ENCODE results near the gene ACOT7. TPM values are rescaled to one million over a fixed set of nuclear protein-coding genes. Genes with fewer than 3 reads are reported as not detected.

The ACOT7 gene
- total and polyA plus RNA-seq, 2 of the 13 experiments (the other 11 are each of a cell fraction or from before 2014, with no cell fraction given): 33.0 to 55.8 TPM

GRCh38 chr1:6321205-6321604, 72.4 kb downstream of the ACOT7 start:
- H3K27ac ChIP-seq (ENCODE audit: extremely low read length, insufficient read depth, low read length): no peak overlapping the region
- 97% methylated on average over 8 of the region's 8 CpGs for WGBS (ENCODE audit: low lambda C conversion rate)
- H3K9me3 ChIP-seq (ENCODE audit: low read length): no peaks in the 10 kb centered on the region
- ChIA-PET POLR2A (no interaction called here), CTCF (ENCODE audit: low intra/inter-chr PET ratio, low total read pairs) (no interaction called here)
- FAIRE-seq (no peak), ATAC-seq (no peak), DNase-seq (ENCODE audit: low spot score) (no peak)
- no peak overlapping the region for H2AFZ ChIP-seq (ENCODE audit: low read length)
- H3K36me3 ChIP-seq (replicated peaks in 1 of 2; ENCODE audit: control insufficient read depth in 1 of 2, insufficient read depth in 2 of 2, low read length in 2 of 2): peaks cover 13 to 37% of the 10 kb centered on the region in 2 experiments; a peak in 4 of 5 replicates
- BruUV-seq (replicated peaks): no TSS peak
- TF ChIP-seq RNF2 (conservative IDR thresholded peaks at IDR 0.05; ENCODE audit: low read depth) (no peak), NFKB2 (CRISPR knock-in tag; IDR thresholded peaks at IDR 0.05; ENCODE audit: borderline replicate concordance) (no peak), ZNF44 (CRISPR knock-in tag; IDR thresholded peaks at IDR 0.05) (no peak), KMT2A (CRISPR knock-in tag; IDR thresholded peaks at IDR 0.05) (no peak), TRIM24 (CRISPR knock-in tag; IDR thresholded peaks at IDR 0.05) (no peak), ETS1 (CRISPR knock-in tag; IDR thresholded peaks at IDR 0.05) (no peak), XRCC5 (optimal IDR thresholded peaks at IDR 0.05; ENCODE audit: low read length) (no peak), PRPF4 (IDR thresholded peaks at IDR 0.05; ENCODE audit: low read depth, low read length, poor library complexity, severe bottlenecking) (no peak), ZNF570 (CRISPR knock-in tag; IDR thresholded peaks at IDR 0.05; ENCODE audit: borderline replicate concordance) (no peak), NBN (conservative IDR thresholded peaks at IDR 0.05) (no peak), FOXK2 (IDR thresholded peaks at IDR 0.05) (no peak), KMT2B (CRISPR knock-in tag; IDR thresholded peaks at IDR 0.05) (no peak)
- H3K79me2 ChIP-seq (ENCODE audit: insufficient read depth, low read length): no peaks in the 10 kb centered on the region
- no peak overlapping the region for H3K9ac ChIP-seq (ENCODE audit: insufficient read depth, low read depth, low read length)
- no peak overlapping the region for H3K4me2 ChIP-seq (ENCODE audit: low read depth, low read length)
- H3K27me3 ChIP-seq (ENCODE audit: control insufficient read depth in 1 of 2, insufficient read depth in 2 of 2, low read length in 2 of 2): no peaks in the 10 kb centered on the region
- in situ Hi-C loops (cut with HindIII; ENCODE audit: extremely low pct_ligation_motif_present, low pct_unique_long_range_greater_than_20kb) (no loop called here), intact Hi-C loops (cut with micrococcal nuclease; ENCODE audit: unreplicated experiment) (no loop called here)
- H4K20me1 ChIP-seq (ENCODE audit: insufficient read depth, low read length): no peaks in the 10 kb centered on the region
- no peak overlapping the region for H3K4me3 ChIP-seq (replicated peaks in 1 of 3; ENCODE audit: insufficient read depth in 1 of 3, low read depth in 2 of 3, low read length in 3 of 3)
- no peaks in the 10 kb centered on the region for H3K4me1 ChIP-seq (ENCODE audit: insufficient read depth, low read length)

All from HepG2 (cell line).